Stimulated activated memory B cell treated with anti-CD40 and anti-IgM and Interleukin-4, amounts not matched to agents 10 μg/mL and 1 μg/mL and 100 μg/mL, for 72 hours (primary cell): ENCODE results near the gene KCTD6.
A peak's percentile ranks its signal among the peaks of the same experiment; 100 is the strongest.

Experiments
- ATAC-seq: fragments of 150-1000 bp; cut with Tn5 transposase; 2 replicates; pipeline ENCODE4 v1.10.0; 2021
- H3K27ac Mint-ChIP-seq: one replicate; pipeline ENCODE4 v1.8.0; 2022; ENCODE audit warnings: mild to moderate bottlenecking, mixed read lengths
- H3K27me3 Mint-ChIP-seq: one replicate; pipeline ENCODE4 v1.8.0; 2022; ENCODE audit warnings: mixed read lengths
- H3K36me3 Mint-ChIP-seq: one replicate; pipeline ENCODE4 v1.8.0; 2022; ENCODE audit warnings: mixed read lengths
- H3K4me1 Mint-ChIP-seq: one replicate; pipeline ENCODE4 v1.8.0; 2022; ENCODE audit warnings: mixed read lengths
- H3K4me3 Mint-ChIP-seq: one replicate; pipeline ENCODE4 v1.8.0; 2022; ENCODE audit warnings: mild to moderate bottlenecking, moderate library complexity, mixed read lengths
- H3K9me3 Mint-ChIP-seq: one replicate; pipeline ENCODE4 v1.8.0; 2022; ENCODE audit warnings: mixed read lengths

The KCTD6 gene

GRCh38 chr3:58529516-58530353, 37.8 kb downstream of the KCTD6 start:
- no peaks in the 10 kb centered on the region for H3K27me3 Mint-ChIP-seq
- no peak overlapping the region for H3K27ac Mint-ChIP-seq
- H3K9me3 Mint-ChIP-seq = no peaks in the 10 kb centered on the region
- no peak overlapping the region for H3K4me3 Mint-ChIP-seq
- H3K36me3 Mint-ChIP-seq = no peaks in the 10 kb centered on the region
- H3K4me1 Mint-ChIP-seq = peaks cover 12% of the 10 kb centered on the region
- no peak for ATAC-seq

GRCh38 chr3:58530354-58530865, 38.5 kb downstream of the KCTD6 start:
- H3K27ac Mint-ChIP-seq = no peak overlapping the region
- peaks cover 12% of the 10 kb centered on the region for H3K4me1 Mint-ChIP-seq

GRCh38 chr3:58531555-58531954, 39.7 kb downstream of the KCTD6 start:
- no peaks in the 10 kb centered on the region for H3K36me3 Mint-ChIP-seq
- H3K27ac Mint-ChIP-seq = no peak overlapping the region
- no peak overlapping the region for H3K4me3 Mint-ChIP-seq
- no peak for ATAC-seq
- H3K4me1 Mint-ChIP-seq = peaks cover 12% of the 10 kb centered on the region
- no peaks in the 10 kb centered on the region for H3K9me3 Mint-ChIP-seq
- no peaks in the 10 kb centered on the region for H3K27me3 Mint-ChIP-seq

More at GRCh38 chr3:58530354-58530865, 38.5 kb downstream of the KCTD6 start:
- no peak for ATAC-seq
- H3K4me3 Mint-ChIP-seq = no peak overlapping the region
- H3K9me3 Mint-ChIP-seq = no peaks in the 10 kb centered on the region
- H3K27me3 Mint-ChIP-seq = no peaks in the 10 kb centered on the region
- H3K36me3 Mint-ChIP-seq = no peaks in the 10 kb centered on the region

GRCh38 chr3:58531956-58532355, 40.1 kb downstream of the KCTD6 start:
- H3K27me3 Mint-ChIP-seq = no peaks in the 10 kb centered on the region
- H3K4me1 Mint-ChIP-seq = peaks cover 12% of the 10 kb centered on the region
- ATAC-seq = no peak
- no peaks in the 10 kb centered on the region for H3K9me3 Mint-ChIP-seq
- no peaks in the 10 kb centered on the region for H3K36me3 Mint-ChIP-seq
- no peak overlapping the region for H3K27ac Mint-ChIP-seq
- no peak overlapping the region for H3K4me3 Mint-ChIP-seq

- H3K27me3 Mint-ChIP-seq = no peaks in the 10 kb centered on the region
- no peaks in the 10 kb centered on the region for H3K9me3 Mint-ChIP-seq
- peak; percentile 94 for ATAC-seq
- peaks cover 12% of the 10 kb centered on the region for H3K4me1 Mint-ChIP-seq
- H3K4me3 Mint-ChIP-seq = no peak overlapping the region
- peak overlapping the region; percentile 41 for H3K27ac Mint-ChIP-seq
- H3K36me3 Mint-ChIP-seq = no peaks in the 10 kb centered on the region
Observed at GRCh38 chr3:58532794-58533220, 40.9 kb downstream of the KCTD6 start.

- no peaks in the 10 kb centered on the region for H3K27me3 Mint-ChIP-seq
- peaks cover 12% of the 10 kb centered on the region for H3K4me1 Mint-ChIP-seq
- no peaks in the 10 kb centered on the region for H3K9me3 Mint-ChIP-seq
- ATAC-seq = no peak
- H3K36me3 Mint-ChIP-seq = no peaks in the 10 kb centered on the region
- H3K27ac Mint-ChIP-seq = no peak overlapping the region
- H3K4me3 Mint-ChIP-seq = no peak overlapping the region
Observed at GRCh38 chr3:58534592-58535494, 42.9 kb downstream of the KCTD6 start.

GRCh38 chr3:58535531-58536500, 43.9 kb downstream of the KCTD6 start:
- Mint-ChIP-seq H3K36me3 (no peaks in the 10 kb centered on the region), H3K4me3 (no peak overlapping the region), H3K9me3 (no peaks in the 10 kb centered on the region), H3K4me1 (peaks cover 12% of the 10 kb centered on the region), H3K27me3 (no peaks in the 10 kb centered on the region), H3K27ac (no peak overlapping the region)
- no peak for ATAC-seq

GRCh38 chr3:58536501-58537411, 44.9 kb downstream of the KCTD6 start, which contains the start of gene ACOX2:
Gene ACOX2 (minus strand): TSS chr3:58537190. CDS start chr3:58535106, 2,084 bp downstream.
- H3K9me3 Mint-ChIP-seq = no peaks in the 10 kb centered on the region
- no peak for ATAC-seq
- no peaks in the 10 kb centered on the region for H3K27me3 Mint-ChIP-seq
- H3K4me1 Mint-ChIP-seq = peaks cover 12% of the 10 kb centered on the region
- no peaks in the 10 kb centered on the region for H3K36me3 Mint-ChIP-seq
- no peak within 1 kb of the TSS for H3K27ac Mint-ChIP-seq
- H3K4me3 Mint-ChIP-seq = no peak within 1 kb of the TSS

GRCh38 chr3:58537412-58538301, 45.8 kb downstream of the KCTD6 start:
- H3K27me3 Mint-ChIP-seq = no peaks in the 10 kb centered on the region
- H3K9me3 Mint-ChIP-seq = no peaks in the 10 kb centered on the region
- no peak for ATAC-seq
- no peak overlapping the region for H3K4me3 Mint-ChIP-seq
- no peak overlapping the region for H3K27ac Mint-ChIP-seq
- peaks cover 5% of the 10 kb centered on the region for H3K4me1 Mint-ChIP-seq
- H3K36me3 Mint-ChIP-seq = no peaks in the 10 kb centered on the region

GRCh38 chr3:58539626-58540025, 47.7 kb downstream of the KCTD6 start:
- Mint-ChIP-seq H3K27ac (no peak overlapping the region), H3K9me3 (no peaks in the 10 kb centered on the region), H3K27me3 (no peaks in the 10 kb centered on the region), H3K4me1 (no peaks in the 10 kb centered on the region), H3K4me3 (no peak overlapping the region), H3K36me3 (no peaks in the 10 kb centered on the region)
- no peak for ATAC-seq

GRCh38 chr3:58540176-58540858, 48.4 kb downstream of the KCTD6 start:
- ATAC-seq = no peak
- Mint-ChIP-seq H3K27me3 (no peaks in the 10 kb centered on the region), H3K27ac (no peak overlapping the region), H3K4me1 (no peaks in the 10 kb centered on the region), H3K4me3 (no peak overlapping the region), H3K36me3 (no peaks in the 10 kb centered on the region), H3K9me3 (no peaks in the 10 kb centered on the region)

GRCh38 chr3:58544541-58544940, 52.6 kb downstream of the KCTD6 start:
- no peaks in the 10 kb centered on the region for H3K4me1 Mint-ChIP-seq
- no peak overlapping the region for H3K27ac Mint-ChIP-seq
- H3K4me3 Mint-ChIP-seq = no peak overlapping the region
- no peaks in the 10 kb centered on the region for H3K27me3 Mint-ChIP-seq
- no peaks in the 10 kb centered on the region for H3K36me3 Mint-ChIP-seq
- ATAC-seq = no peak
- no peaks in the 10 kb centered on the region for H3K9me3 Mint-ChIP-seq
